Gastroesophageal sphincter (tissue), 3 donors: Measurements from ENCODE around the gene NMRK1.

ENCODE experiments used
- CTCF ChIP-seq, 4 experiments: fragments of 200-600 bp in 2 of 4; fragments of 450-650 bp in 2 of 4; sonication (generic) in 1 of 4; IDR thresholded peaks; one replicate each; pipeline ENCODE4 v1.5.1; 2017 to 2019; ENCODE audit warnings: antibody characterized with exemption in 4 of 4, mild to moderate bottlenecking in 2 of 4, moderate library complexity in 2 of 4
- EP300 ChIP-seq: sonication (generic); formaldehyde crosslinking; IDR thresholded peaks from one replicate; pipeline ENCODE4 v1.6.1; 2017; ENCODE audit warnings: antibody characterized with exemption, mild to moderate bottlenecking
- POLR2A ChIP-seq, 2 donors: fragments of 450-650 bp; IDR thresholded peaks; one replicate each; pipeline ENCODE4 v1.6.1; 2017; ENCODE audit warnings: antibody characterized with exemption in 2 of 2, mild to moderate bottlenecking in 2 of 2, moderate library complexity in 1 of 2
- POLR2AphosphoS5 ChIP-seq: sonication (generic); formaldehyde crosslinking; IDR thresholded peaks from one replicate; pipeline ENCODE4 v1.6.1; 2017; ENCODE audit warnings: antibody characterized with exemption

- TF ChIP-seq CTCF (IDR thresholded peaks at IDR 0.05) (no peak), EP300 (no peak), POLR2A (IDR thresholded peaks at IDR 0.05) (no peak), POLR2AphosphoS5 (no peak)
Observed at GRCh38 chr9:75033791-75034473, 54.0 kb downstream of the NMRK1 start.
